HG03439 (cell line): ENCODE measurements around the gene POU4F3.

Source experiments
- ATAC-seq: cut with Tn5 transposase; IDR thresholded peaks from one replicate; pipeline ENCODE4 v1.9.1; 2021; ENCODE audit warnings: mild to moderate bottlenecking, moderate library complexity; ENCODE audit not compliant: unreplicated experiment

The POU4F3 gene

GRCh38 chr5:146339715-146340259 lies 1.1 kb downstream of the POU4F3 start:
- ATAC-seq: no peak

GRCh38 chr5:146340260-146341081 lies 1.8 kb downstream of the POU4F3 start:
- no peak for ATAC-seq

- no peak for ATAC-seq
Measured at GRCh38 chr5:146341854-146342253, 3.2 kb downstream of the POU4F3 start.

- ATAC-seq: no peak
Measured at GRCh38 chr5:146342519-146342881, 3.9 kb downstream of the POU4F3 start.

- no peak for ATAC-seq
Measured at GRCh38 chr5:146342882-146343865, 4.5 kb downstream of the POU4F3 start.

GRCh38 chr5:146344155-146345118 lies 5.8 kb downstream of the POU4F3 start:
- ATAC-seq: no peak

- ATAC-seq: no peak
Measured at GRCh38 chr5:146345240-146345577, 6.6 kb downstream of the POU4F3 start.

GRCh38 chr5:146345578-146346366 lies 7.1 kb downstream of the POU4F3 start:
- no peak for ATAC-seq

GRCh38 chr5:146357126-146357525 lies 18.5 kb downstream of the POU4F3 start:
- ATAC-seq: no peak

GRCh38 chr5:146359836-146360235 lies 21.2 kb downstream of the POU4F3 start:
- no peak for ATAC-seq

GRCh38 chr5:146363161-146363874 lies 24.7 kb downstream of the POU4F3 start:
- ATAC-seq: no peak

- no peak for ATAC-seq
Measured at GRCh38 chr5:146365618-146366017, 27.0 kb downstream of the POU4F3 start.

- no peak for ATAC-seq
Measured at GRCh38 chr5:146366904-146367303, 28.3 kb downstream of the POU4F3 start.

- ATAC-seq: no peak
Measured at GRCh38 chr5:146368137-146368536, 29.5 kb downstream of the POU4F3 start.

- ATAC-seq: no peak
Measured at GRCh38 chr5:146369691-146370090, 31.1 kb downstream of the POU4F3 start.

- no peak for ATAC-seq
Measured at GRCh38 chr5:146376821-146377220, 38.2 kb downstream of the POU4F3 start.

GRCh38 chr5:146378986-146379385 lies 40.3 kb downstream of the POU4F3 start:
- ATAC-seq: no peak

- ATAC-seq: no peak
Measured at GRCh38 chr5:146380714-146381113, 42.1 kb downstream of the POU4F3 start.

GRCh38 chr5:146388386-146388785 lies 49.7 kb downstream of the POU4F3 start:
- no peak for ATAC-seq
